GM18502 (cell line): Measurements from ENCODE around the gene PTDSS2.

Experiments
- ATAC-seq: cut with Tn5 transposase; IDR thresholded peaks from one replicate; pipeline ENCODE4 v1.9.1; 2021; ENCODE audit warnings: mild to moderate bottlenecking; ENCODE audit not compliant: unreplicated experiment, poor library complexity

Gene PTDSS2

DNA sequence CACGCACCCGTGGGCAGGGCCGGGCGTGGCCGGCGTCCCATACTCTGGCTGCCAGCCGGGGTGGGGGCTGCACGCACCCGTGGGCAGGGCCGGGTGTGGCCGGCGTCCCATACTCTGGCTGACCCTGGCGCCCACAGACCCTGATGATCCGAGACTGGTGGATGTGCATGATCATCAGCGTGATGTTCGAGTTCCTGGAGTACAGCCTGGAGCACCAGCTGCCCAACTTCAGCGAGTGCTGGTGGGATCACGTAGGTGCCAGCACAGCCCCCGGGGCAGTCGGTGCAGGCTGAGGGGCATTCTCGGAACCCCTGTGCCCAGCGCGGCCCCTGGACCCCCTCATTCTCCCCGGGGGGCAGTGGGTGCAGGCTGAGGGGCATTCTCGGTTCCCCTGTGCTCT is 38.0 kb downstream of the PTDSS2 start:
- ATAC-seq = no peak

DNA sequence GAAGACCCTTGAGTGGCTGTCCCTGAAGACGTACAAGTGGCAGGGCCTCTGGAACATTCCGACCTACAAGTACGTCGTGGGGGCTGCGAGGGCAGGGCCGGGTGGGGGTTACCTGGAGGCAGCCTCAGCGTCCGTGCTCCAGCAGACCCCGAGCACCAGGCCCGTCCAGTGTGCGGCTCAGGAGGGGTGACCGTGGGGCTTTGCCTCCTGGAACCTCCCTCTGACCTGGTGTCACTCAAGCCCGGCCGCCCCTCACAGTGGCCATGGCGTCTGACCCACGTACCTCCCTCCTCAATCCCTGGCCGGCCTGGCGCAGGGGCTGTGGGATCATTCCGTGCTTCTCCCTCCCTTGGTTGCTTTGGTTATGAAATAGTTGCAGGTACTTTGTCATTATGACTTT is 38.5 kb downstream of the PTDSS2 start:
- ATAC-seq = no peak

DNA sequence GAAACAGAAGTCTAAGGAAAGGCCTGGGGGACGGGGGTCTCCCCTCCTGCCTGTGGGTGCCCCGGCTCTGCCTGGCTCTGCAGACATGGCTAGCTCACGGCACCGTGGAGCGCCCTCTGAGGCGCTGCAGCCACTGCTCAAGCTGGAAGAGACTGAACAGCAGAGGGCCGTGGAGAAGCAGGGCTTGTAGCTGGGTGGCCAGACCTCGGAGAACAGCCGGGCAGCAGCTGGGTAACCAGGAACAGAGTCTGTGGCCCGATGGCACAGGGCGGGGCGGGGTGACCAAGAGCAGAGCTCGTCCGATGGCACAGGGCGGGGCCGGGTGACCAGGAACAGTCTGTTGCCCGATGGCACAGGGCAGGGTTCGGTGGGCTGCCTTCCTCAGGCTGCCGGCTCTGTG is 38.9 kb downstream of the PTDSS2 start:
- no peak for ATAC-seq

DNA sequence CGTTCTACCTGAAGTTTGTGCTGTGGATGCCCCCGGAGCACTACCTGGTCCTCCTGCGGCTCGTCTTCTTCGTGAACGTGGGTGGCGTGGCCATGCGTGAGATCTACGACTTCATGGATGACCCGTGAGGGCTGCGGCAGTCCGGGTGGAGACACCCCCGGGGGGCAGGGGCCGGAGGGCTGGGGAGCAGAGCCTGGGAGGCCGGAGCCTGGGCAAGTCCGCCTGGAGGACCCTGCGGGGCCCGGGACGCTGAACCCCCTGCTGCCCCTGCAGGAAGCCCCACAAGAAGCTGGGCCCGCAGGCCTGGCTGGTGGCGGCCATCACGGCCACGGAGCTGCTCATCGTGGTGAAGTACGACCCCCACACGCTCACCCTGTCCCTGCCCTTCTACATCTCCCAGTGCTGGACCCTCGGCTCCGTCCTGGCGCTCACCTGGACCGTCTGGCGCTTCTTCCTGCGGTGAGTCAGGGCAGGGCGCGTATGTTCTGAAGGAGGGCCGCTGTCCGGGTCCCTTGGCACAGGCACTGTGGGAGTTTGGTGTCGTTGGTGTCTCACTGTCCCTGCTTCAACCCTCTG is 39.6 kb downstream of the PTDSS2 start:
- ATAC-seq = no peak

DNA sequence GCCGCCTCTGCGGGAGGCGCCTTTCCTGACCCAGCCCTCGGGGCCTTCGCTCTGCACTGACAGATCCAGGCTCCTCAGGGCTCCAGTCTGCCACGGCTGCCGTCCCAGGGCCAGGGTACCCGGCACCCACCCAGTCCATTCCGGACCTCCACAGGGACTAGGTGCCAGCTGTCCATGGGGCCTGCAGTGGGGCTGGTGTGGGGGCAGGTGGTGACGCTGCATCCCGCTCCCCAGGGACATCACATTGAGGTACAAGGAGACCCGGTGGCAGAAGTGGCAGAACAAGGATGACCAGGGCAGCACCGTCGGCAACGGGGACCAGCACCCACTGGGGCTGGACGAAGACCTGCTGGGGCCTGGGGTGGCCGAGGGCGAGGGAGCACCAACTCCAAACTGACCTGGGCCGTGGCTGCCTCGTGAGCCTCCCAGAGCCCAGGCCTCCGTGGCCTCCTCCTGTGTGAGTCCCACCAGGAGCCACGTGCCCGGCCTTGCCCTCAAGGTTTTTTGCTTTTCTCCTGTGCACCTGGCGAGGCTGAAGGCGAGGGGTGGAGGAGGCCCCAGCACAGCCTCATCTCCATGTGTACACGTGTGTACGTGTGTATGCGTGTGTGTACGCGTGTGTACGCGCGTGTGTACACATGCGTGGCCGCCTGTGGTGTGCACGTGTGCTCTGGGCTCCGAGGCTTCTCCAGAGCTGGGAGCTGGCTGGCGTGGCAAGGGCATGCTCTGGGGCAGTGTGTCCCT is 40.3 kb downstream of the PTDSS2 start:
- no peak for ATAC-seq

DNA sequence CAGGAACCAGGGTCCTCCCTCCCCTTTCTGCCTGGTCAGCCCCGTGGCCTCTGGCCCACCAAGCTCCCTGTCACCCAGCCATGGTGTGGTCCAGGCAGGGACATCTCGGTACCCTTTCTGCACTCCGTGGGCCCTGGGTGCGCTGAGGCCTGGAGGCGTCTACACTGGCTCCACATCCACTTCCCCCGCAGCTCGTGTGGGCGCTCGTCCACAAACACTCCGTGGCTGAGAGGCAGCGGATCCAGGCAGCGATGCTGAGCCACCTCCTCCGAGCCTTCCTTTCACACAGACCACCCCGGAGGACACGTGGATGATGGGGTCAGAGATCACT is 40.8 kb downstream of the PTDSS2 start:
- ATAC-seq = no peak

DNA sequence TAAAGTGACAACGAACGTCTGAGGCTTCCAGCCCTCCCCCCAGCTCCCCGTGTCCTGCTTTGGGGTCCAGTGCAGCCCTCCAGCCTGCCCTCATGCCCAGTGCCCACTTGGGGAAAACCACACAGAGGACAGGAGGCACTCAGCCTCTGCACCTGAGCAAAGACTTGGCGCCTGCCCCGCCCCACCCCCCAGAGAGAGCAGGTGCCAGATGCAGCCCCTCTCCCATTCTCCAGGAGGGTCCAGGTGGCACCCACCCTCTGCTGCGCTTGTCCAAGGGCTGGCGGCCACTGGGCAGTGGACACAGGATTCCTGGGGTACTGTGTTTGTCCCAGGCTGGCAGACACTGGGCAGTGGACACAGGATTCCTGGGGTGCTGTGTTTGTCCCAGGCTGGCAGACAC is 41.3 kb downstream of the PTDSS2 start:
- no peak for ATAC-seq

DNA sequence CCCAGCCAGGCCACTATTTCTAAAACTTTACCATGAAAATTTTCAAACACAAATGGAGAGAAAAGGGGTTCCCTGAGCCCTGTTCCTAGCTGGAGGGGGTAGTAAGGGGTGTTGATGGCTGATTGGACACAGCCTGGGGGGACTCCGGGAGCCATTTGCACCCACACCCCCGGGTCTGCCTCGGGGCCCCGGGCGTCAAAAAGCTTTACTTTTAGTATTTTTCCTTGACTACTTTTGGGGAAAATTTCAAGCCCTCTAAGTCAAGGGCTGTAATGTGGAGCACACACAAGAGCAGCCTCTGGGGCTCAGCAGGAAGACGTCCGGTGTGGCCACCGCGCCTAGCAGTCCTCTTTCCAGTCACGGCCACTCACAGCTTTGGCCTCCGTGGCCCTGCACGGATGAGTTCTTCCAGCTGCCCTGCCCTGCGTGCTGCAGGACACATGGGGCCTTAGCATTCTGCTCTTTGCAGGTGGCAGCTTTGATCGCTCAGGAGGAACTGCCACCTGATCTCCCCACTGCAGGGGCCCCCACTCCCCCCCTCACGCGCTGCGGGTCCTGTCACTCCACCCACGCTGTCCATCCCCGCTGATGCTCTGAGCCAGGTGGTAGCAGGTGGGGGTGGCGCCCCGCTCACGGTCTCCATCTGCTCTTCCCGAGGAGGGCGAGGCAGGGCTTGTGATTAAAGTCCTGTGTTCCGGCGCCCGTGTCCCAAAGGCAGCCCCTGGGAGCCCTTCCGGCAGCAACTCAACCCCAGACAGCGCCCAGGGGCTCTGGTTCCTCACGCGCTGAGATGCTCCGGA is 42.5 kb downstream of the PTDSS2 start:
- no peak for ATAC-seq

DNA sequence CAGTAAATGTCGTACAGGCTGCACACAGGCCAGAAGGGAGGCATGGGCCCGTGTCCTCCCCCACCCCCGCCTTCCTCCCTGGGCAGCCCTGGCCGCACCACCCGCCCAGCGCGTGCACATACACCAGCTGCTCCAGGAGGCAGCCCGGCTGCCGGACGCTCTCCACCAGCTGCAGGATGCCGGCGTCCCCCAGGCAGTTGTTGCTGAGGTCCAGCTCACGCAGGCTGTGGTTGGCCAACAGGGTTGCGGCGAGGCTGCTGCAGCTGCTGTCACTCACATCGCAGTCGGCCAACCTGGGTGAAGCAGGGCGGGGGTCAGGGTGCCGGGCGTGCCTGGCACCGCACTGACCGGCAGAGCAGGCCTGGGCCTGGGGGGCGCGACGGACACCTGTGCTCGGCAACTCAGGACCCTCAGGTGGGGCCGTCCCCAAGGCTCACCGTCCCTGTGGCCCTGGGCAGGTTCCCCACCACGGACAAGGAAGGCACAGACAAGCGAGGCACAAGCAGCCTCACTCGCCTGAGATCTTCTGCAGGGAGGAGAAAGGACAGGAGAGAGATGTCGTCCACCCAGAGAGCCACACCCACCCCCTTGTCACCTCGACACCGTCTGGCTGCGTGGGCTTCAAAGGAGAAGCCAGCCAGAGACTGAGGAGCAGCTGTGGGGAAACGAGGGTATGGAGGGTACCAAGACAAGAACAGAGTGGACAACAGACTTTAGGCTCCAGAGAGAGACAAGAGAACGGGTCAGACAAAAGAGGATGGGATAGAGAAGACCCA is 44.9 kb downstream of the PTDSS2 start:
- ATAC-seq = no peak

DNA sequence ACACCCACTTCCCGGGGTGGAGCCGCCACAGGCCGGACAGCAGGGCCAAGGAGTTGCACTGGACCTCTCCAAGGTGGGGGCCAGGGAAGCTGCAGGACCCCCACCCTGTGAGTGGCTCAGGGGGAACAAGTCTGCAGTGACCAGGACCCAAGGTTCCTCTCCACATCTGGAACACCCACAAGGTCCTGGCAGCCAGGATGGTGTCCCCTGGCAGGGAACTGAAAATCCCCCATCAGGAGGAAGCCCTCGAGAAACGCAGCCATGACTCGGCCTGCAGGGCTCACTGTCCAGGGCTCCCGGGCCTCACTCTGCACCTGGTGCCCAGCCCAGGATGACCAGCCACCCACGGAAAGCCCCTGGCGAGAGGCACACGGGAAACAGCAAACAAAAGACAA is 45.5 kb downstream of the PTDSS2 start:
- no peak for ATAC-seq

DNA sequence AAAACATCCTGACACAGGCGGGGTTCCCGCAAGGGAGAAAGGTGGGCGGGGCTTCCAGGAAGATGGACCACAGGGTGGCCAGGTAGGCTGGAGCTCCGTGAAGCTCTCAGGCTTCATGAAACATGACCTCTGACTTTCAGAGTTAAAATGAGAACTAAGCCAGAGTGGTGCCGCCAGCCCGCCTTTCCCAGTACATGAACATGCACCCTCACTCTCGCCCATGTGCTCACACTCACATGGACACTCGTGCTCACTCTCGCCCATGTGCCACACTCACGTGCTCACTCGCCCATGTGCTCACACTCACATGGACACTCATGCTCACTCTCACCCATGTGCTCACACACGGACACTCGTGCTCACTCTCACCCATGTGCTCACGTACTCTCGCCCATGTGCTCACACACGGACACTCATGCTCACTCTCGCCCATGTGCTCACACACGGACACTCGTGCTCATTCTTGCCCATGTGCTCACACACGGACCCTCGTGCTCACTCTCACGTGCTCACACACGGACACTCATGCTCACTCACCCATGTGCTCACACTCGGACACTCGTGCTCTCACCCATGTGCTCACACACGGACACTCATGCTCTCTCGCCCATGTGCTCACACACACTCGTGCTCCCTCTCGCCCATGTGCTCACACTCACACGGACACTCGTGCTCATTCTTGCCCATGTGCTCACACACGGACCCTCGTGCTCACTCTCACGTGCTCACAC is 46.9 kb downstream of the PTDSS2 start:
- no peak for ATAC-seq

DNA sequence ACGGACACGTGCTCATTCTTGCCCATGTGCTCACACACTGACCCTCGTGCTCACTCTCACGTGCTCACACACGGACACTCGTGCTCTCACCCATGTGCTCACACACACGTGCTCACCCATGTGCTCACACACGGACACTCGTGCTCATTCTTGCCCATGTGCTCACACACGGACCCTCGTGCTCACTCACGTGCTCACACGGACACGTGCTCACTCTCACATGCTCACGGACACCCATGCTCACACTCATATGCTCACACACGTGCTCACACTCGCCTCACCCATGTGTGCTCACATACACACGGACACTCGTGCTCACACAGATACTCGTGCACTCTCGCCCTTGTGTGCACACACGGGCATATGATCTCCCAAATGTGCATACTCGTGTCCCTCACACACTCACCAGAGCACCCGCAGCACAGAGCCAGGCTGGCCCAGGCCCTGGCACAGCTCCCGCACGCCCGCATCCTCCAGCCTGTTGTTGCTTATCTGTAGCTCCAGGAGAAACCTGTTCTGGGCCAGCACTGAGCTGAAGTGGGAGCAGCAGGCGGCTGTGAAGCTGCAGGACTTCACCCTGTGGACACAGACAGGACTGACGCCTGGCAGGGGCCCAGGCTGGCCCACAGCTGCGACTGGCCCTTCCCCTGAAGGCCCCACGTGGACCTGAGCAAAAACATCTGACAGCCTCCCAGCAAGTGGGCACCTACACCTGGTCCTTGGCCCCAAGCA is 47.7 kb downstream of the PTDSS2 start:
- ATAC-seq = no peak

DNA sequence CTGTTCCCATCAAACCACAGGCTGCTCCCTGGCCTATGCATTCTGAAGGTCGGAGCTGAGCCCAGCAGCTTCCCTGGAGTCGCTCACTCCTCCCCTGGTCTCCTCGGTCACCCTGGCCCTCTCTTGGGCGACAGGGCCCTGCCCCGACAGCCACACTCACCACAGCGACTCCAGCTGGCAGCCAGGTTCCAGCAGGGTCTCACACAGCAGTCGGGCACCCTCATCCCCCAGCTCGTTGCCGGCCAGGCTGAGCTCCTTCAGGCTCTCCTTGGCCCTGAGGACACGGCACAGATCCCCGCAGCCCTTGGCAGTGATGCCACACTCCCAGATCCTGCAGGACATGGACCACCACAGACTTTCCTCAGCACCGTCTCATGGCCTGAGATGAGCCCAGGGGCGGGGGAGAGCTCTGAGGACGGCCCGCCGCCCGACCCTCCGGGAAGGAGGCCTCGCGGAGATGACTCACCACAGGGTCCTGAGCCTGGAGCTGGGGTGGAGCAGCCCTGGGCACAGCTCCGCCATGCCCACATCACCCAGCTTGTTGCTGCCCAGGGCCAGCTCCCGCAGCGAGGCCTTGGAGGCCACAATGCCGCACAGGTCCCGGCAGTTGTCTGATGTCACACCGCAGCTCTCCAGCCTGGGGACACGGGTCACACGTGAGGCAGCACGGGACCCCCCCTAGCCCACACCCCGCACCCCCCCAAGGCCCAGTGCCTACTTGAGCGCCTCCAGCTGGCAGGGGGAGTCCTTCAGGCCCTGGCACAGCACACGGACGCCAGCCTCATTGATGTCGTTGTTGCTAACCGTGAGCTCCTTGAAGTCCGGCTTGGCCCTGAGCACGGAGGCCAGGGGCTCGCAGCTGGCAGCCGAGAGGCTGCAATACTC is 48.5 kb downstream of the PTDSS2 start:
- no peak for ATAC-seq

DNA sequence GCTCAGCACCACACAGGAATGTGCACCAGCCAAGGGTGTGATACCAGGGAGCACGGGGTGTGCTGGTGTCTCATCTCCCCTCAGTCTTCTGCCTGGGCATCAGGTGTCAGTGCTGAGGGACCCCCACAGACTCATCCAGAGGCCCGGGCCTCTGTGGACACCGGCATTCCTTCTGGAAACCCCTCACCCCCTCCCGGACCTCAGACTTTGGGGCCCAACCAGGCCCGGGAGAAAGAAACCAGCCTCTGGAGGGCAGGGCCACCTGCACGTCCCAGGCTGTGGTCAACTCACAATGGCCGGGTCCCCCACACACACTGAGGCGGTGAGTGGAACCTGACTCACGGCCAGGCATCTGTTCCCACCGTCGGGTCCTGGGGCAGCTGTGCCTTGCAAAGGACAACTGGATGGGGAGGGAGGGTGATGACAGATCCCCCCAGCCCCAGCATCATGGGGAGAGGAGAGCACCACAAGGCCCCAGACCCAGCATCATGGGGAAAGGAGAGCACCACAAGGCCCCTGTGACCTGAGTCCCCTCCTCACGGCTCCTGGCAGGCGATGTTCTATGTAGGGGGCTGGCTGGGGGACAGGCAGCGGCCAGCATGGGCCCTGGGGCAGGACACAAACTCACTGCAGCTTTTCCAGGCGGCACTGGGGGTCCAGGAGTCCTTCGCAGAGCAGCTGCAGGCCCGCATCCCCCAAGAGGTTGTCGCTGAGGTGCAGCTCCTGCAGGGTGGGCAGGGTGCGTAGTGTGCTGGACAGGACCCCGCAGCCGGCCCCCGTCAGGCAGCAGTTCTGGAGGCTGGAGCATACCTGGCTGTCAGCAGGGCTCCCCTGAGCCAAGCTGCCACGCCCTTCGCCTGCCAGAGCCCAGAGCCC is 49.4 kb downstream of the PTDSS2 start:
- no peak for ATAC-seq

DNA sequence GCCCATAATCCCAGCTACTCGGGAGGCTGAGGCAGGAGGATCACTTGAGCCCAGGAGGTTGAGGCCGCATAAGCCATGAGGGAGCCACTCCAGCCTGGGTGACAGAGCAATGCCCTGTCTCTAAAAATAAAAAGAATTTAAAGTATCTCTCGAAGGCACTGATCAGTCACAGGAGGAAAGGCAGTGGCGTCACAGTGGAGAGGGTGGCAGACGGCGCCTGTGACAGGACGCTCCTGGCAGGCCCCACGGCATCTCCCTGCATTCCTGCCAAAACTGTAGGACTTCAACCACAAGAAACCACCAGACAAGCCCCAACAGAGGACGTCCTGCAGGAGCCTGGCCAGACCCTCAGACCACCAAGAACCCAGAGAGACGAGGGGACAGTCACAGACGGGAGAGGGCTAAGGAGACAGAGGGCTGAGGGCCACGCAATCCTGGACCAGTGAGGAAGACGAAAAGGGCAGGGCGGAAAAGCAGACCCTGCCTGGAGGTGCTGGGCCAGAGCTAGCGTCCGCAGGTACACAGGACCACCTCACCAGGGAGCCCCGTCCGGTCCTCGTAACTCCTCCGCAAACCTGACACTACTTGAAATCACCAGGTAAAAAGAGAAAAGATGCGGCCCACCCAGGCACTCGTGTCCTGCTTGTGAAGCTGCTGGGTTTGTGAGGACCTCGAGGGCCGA is 51.1 kb downstream of the PTDSS2 start:
- ATAC-seq = no peak

DNA sequence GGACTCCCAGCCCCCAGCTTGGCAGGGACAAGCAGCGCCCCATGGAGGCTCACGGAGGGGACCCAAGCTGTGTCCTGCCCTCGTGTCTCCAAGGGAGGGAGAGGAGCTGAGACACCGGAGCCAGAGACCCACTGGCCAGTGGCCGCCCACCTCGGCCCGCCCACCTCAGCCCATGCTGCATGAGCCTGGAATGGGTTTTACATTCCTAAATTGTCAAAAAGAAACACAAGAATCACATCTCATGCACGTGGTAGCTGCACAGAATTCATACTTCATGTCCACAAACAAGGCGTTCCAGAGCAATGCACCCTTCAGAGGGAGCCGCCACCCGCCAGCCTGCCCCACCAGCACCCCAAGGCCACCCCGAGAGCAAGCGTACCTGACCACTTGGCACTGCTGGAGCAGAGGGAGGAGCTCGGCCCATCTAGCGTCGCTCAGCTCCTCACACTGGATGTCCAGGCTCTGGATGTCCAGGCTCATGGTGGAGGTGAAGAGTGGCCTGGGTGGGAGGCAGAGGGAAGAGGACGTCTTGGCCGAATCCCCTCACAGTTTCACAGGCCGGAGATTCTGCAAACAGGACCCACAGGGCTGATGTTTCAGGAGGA is 51.7 kb downstream of the PTDSS2 start:
- ATAC-seq = no peak
